Activated CD8-positive, alpha-beta T cell treated with anti-CD3 and anti-CD28 coated beads, Interleukin-2, amount 10 ng/mL, durations not matched to agents 7 days and 5 days (primary cell): ENCODE measurements around the gene RBCK1. TPM values are rescaled to one million over a fixed set of nuclear protein-coding genes. Genes with fewer than 3 reads are reported as not detected.

ENCODE experiments used
- ATAC-seq: fragments of 150-1000 bp; cut with Tn5 transposase; one replicate; pipeline ENCODE4 v1.10.0; 2021; ENCODE audit warnings: moderate library complexity
- CTCF ChIA-PET: fragments of 350-600 bp; sonication (Branson Sonifier 250); formaldehyde crosslinking; loops from one replicate; lab custom pipeline; 2021; ENCODE audit warnings: antibody characterized with exemption; lab: Charles Lee
- POLR2A ChIA-PET: fragments of 350-600 bp; sonication (Branson Sonifier 250); formaldehyde crosslinking; loops from one replicate; lab custom pipeline; 2021; ENCODE audit warnings: antibody characterized with exemption; lab: Charles Lee
- DNase-seq: peaks from one replicate; pipeline ENCODE4 v3.0.0-alpha.2; 2020
- H3K27ac Mint-ChIP-seq: one replicate; pipeline ENCODE4 v1.8.0; 2021; ENCODE audit warnings: mild to moderate bottlenecking, mixed read lengths
- H3K27me3 Mint-ChIP-seq: one replicate; pipeline ENCODE4 v1.8.0; 2021; ENCODE audit warnings: low read depth, mixed read lengths
- H3K36me3 Mint-ChIP-seq: one replicate; pipeline ENCODE4 v1.8.0; 2021; ENCODE audit warnings: low read depth, mixed read lengths
- H3K4me1 Mint-ChIP-seq: one replicate; pipeline ENCODE4 v1.8.0; 2021; ENCODE audit warnings: low read depth, mixed read lengths
- H3K4me3 Mint-ChIP-seq: one replicate; pipeline ENCODE4 v1.8.0; 2021; ENCODE audit warnings: mild to moderate bottlenecking, mixed read lengths
- H3K9me3 Mint-ChIP-seq: one replicate; pipeline ENCODE4 v1.8.0; 2022; ENCODE audit warnings: mixed read lengths; ENCODE audit not compliant: insufficient read depth
- total RNA-seq, 2 experiments: library from RNA; stranded (reverse); gene quantifications; one replicate each; pipeline ENCODE4 v1.2.3, GENCODE V29; 2021

RBCK1 gene
- total RNA-seq, 2 experiments from 2014 or later: 135 to 149 TPM

DNA sequence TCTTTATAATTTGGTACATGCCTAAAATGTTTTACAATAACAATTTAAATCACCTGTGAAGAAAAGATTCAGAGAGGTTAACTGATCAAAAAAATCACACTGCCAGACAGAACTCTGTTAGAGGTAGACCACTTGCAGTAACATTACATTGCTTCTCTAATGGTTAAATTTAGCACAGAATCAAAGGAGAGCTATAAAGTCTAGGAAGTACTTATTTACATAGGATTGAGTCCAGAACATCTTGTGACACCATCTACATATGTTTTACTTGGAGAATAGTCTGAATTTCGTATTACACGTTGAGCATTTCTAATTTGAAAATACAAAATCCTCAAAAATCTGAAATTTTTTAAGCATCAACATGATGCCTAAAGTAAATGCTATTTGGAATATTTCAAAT, 71.4 kb downstream of the RBCK1 start:
- no peak for DNase-seq
- peak overlapping the region; percentile 58 for H3K27ac Mint-ChIP-seq
- H3K36me3 Mint-ChIP-seq: peaks cover 55% of the 10 kb centered on the region
- peaks cover 46% of the 10 kb centered on the region for H3K4me1 Mint-ChIP-seq
- ChIA-PET CTCF (interaction anchor here (0.6 to 4.7 kb wide), 7 partner anchors 15 to 166 kb away, joined by 3 to 29 read pairs (median 7); partner anchors contain the start of gene CSNK2A1), POLR2A (interaction anchor here (1.4 to 1.6 kb wide), 2 partner anchors 17 to 72 kb away, joined by 3 to 5 read pairs; no protein-coding TSS in a partner anchor)
- H3K4me3 Mint-ChIP-seq: no peak overlapping the region
- no peak for ATAC-seq
- H3K9me3 Mint-ChIP-seq: no peaks in the 10 kb centered on the region
- H3K27me3 Mint-ChIP-seq: no peaks in the 10 kb centered on the region

DNA sequence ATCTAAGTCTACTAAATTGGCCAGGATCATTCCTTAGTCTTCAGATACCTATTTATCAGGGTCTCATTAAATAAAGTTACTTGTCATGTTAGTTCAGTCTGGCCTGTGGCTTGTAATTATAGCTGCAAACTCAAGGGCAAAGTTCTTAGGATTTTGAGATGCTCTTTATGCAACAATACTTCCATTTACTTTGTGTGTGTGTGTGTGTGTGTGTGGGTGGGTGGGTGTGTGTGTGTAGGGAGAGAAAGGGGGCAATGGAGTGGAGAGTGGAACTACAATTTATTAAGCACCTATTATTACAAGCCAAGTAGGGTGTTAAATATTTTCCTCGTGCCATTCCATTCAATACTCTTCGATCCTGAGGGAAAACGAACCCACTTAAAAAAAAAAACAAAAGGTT, 71.9 kb downstream of the RBCK1 start:
- H3K27ac Mint-ChIP-seq: no peak overlapping the region
- H3K4me1 Mint-ChIP-seq: peaks cover 46% of the 10 kb centered on the region
- DNase-seq (no peak), ATAC-seq (no peak)
- no peaks in the 10 kb centered on the region for H3K27me3 Mint-ChIP-seq
- H3K9me3 Mint-ChIP-seq: no peaks in the 10 kb centered on the region
- ChIA-PET POLR2A (interaction anchor here (1.4 kb wide), 1 partner anchor 17 kb away, joined by 3 read pairs; no protein-coding TSS in a partner anchor), CTCF (interaction anchor here (0.6 to 2.6 kb wide), 5 partner anchors 14 to 166 kb away, joined by 3 to 13 read pairs (median 7); no protein-coding TSS in a partner anchor)
- no peak overlapping the region for H3K4me3 Mint-ChIP-seq
- H3K36me3 Mint-ChIP-seq: peaks cover 55% of the 10 kb centered on the region

DNA sequence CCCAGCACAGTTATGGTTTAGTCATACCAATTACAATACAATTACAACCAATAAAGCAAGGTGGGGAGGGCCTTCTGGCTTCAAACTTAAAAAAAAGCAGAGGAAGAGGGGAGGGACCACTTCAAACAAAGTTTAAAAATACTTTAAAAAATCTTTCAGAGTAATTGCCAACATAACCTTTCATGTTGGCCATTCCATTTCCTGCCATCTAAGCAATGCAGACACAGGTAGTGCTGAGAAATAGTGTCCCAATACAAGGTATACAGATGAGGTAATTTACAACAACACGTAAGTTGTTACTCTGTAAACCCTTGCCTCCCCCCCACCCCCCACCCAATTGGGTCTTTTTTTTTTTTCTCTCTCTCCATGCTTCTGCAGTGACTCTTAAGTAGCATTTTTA, 73.1 kb downstream of the RBCK1 start:
- ChIA-PET CTCF (interaction anchor here (0.9 to 1.6 kb wide), 4 partner anchors 10 to 164 kb away, joined by 3 to 6 read pairs (median 4); no protein-coding TSS in a partner anchor), POLR2A (no interaction called here)
- DNase-seq (peak; percentile 42), ATAC-seq (peak; percentile 83)
- H3K4me3 Mint-ChIP-seq: no peak overlapping the region
- peak overlapping the region; percentile 58 for H3K27ac Mint-ChIP-seq
- H3K9me3 Mint-ChIP-seq: no peaks in the 10 kb centered on the region
- peaks cover 46% of the 10 kb centered on the region for H3K4me1 Mint-ChIP-seq
- H3K36me3 Mint-ChIP-seq: peaks cover 61% of the 10 kb centered on the region
- no peaks in the 10 kb centered on the region for H3K27me3 Mint-ChIP-seq

Other genes with a start within 250 kb of the RBCK1 start
- gene DEFB128, start 218.6 kb upstream of the RBCK1 start, total RNA-seq: not detected
- not detected for gene DEFB129, start 181.0 kb upstream of the RBCK1 start, total RNA-seq
- gene DEFB132, start 150.6 kb upstream of the RBCK1 start, total RNA-seq: not detected
- gene C20orf96, start 117.5 kb upstream of the RBCK1 start, total RNA-seq: 1 to 10 TPM; 6.8 to 8.5 TPM
- 10 to 100 TPM; 28.4 to 29.0 TPM for gene ZCCHC3, start 110.7 kb upstream of the RBCK1 start, total RNA-seq
- gene SOX12, start 82.7 kb upstream of the RBCK1 start, total RNA-seq: 1 to 10 TPM; 5.5 to 5.8 TPM
- 1 to 10 TPM; 1.4 to 2.4 TPM for gene NRSN2, start 61.2 kb upstream of the RBCK1 start, total RNA-seq
- 10 to 100 TPM; 32.6 to 32.8 TPM for gene TRIB3, start 27.5 kb upstream of the RBCK1 start, total RNA-seq
- gene TBC1D20, start 54.2 kb downstream of the RBCK1 start, total RNA-seq: 10 to 100 TPM; 30.1 to 30.7 TPM
- 100 to 1,000 TPM; 116 to 121 TPM for gene CSNK2A1, start 135.5 kb downstream of the RBCK1 start, total RNA-seq
- gene TCF15, start 202.0 kb downstream of the RBCK1 start, total RNA-seq: not detected
- gene SRXN1, start 244.9 kb downstream of the RBCK1 start, total RNA-seq: 1 to 10 TPM; 8.9 to 9.3 TPM